Measurements from ENCODE around the gene SHROOM2. TPM values are rescaled to one million over a fixed set of nuclear protein-coding genes. Genes with fewer than 3 reads are reported as not detected.

The SHROOM2 gene
- total RNA-seq, 1 donor from 2014 or later = 33.0 TPM

Other genes starting within 250 kb of the SHROOM2 start
- gene GPR143, start 20.6 kb upstream of the SHROOM2 start, total RNA-seq = 33.0 and 58.2 TPM in 2 replicates
- gene CLDN34, start 180.9 kb downstream of the SHROOM2 start, total RNA-seq = 0.40 TPM in 1 of 2 replicates, not detected in the other

Data from renal cortical epithelial cell (primary cell).